Endometrial microvascular endothelial cells (primary cell): ENCODE data around the gene KRTAP10-4. TPM values are rescaled to one million over a fixed set of nuclear protein-coding genes. Genes with fewer than 3 reads are reported as not detected.

Experiments used
- total RNA-seq: library from RNA; depleted of rRNA; stranded (reverse); fragments of >200 nt; gene quantifications from one replicate; pipeline ENCODE4 v1.2.3, GENCODE V29; 2015; ENCODE audit errors: inconsistent ontology term

KRTAP10-4 gene
- total RNA-seq, 1 donor from 2014 or later = not detected

Other genes starting within 250 kb of the KRTAP10-4 start
- 5.6 TPM for gene CFAP410, start 234.3 kb upstream of the KRTAP10-4 start, total RNA-seq
- gene TRPM2, start 220.1 kb upstream of the KRTAP10-4 start, total RNA-seq = 19.0 TPM
- gene LRRC3, start 118.2 kb upstream of the KRTAP10-4 start, total RNA-seq = 3.9 TPM
- gene KRTAP10-1, start 33.5 kb upstream of the KRTAP10-4 start, total RNA-seq = not detected
- gene KRTAP10-2, start 22.2 kb upstream of the KRTAP10-4 start, total RNA-seq = not detected
- gene KRTAP10-3, start 14.9 kb upstream of the KRTAP10-4 start, total RNA-seq = not detected
- gene KRTAP10-5, start 6.9 kb downstream of the KRTAP10-4 start, total RNA-seq = not detected
- not detected for gene KRTAP10-6, start 18.8 kb downstream of the KRTAP10-4 start, total RNA-seq
- gene KRTAP10-7, start 26.9 kb downstream of the KRTAP10-4 start, total RNA-seq = not detected
- gene KRTAP10-8, start 38.4 kb downstream of the KRTAP10-4 start, total RNA-seq = not detected
- not detected for gene KRTAP10-9, start 53.4 kb downstream of the KRTAP10-4 start, total RNA-seq
- gene KRTAP10-10, start 63.6 kb downstream of the KRTAP10-4 start, total RNA-seq = not detected
- gene KRTAP10-11, start 72.7 kb downstream of the KRTAP10-4 start, total RNA-seq = not detected
- gene KRTAP12-4, start 80.9 kb downstream of the KRTAP10-4 start, total RNA-seq = not detected
- not detected for gene KRTAP12-3, start 84.2 kb downstream of the KRTAP10-4 start, total RNA-seq
- gene KRTAP12-2, start 93.2 kb downstream of the KRTAP10-4 start, total RNA-seq = not detected
- gene KRTAP12-1, start 108.4 kb downstream of the KRTAP10-4 start, total RNA-seq = not detected
- not detected for gene KRTAP10-12, start 123.4 kb downstream of the KRTAP10-4 start, total RNA-seq
- gene TSPEAR, start 137.8 kb downstream of the KRTAP10-4 start, total RNA-seq = not detected
- 102 TPM for gene UBE2G2, start 228.1 kb downstream of the KRTAP10-4 start, total RNA-seq
- gene SUMO3, start 244.3 kb downstream of the KRTAP10-4 start, total RNA-seq = 82.4 TPM